Middle frontal gyrus (tissue), 1 donor: Measurements from ENCODE around the gene ANTXR2.
"Not testable (repeated sequence)": the region's sequence is repeated elsewhere in the genome, so short reads cannot be mapped to it uniquely, and the experiment has no call there.

ENCODE experiments used
- DNase-seq: peaks from one replicate; pipeline ENCODE4 v3.0.0-alpha.2; 2015; ENCODE audit warnings: low spot score; ENCODE audit errors: extremely low spot score

ANTXR2 gene

GRCh38 chr4:80026100-80026499 is 46.9 kb downstream of the ANTXR2 start:
- DNase-seq = no peak

GRCh38 chr4:80024335-80024734 is 48.7 kb downstream of the ANTXR2 start:
- no peak for DNase-seq

DNA sequence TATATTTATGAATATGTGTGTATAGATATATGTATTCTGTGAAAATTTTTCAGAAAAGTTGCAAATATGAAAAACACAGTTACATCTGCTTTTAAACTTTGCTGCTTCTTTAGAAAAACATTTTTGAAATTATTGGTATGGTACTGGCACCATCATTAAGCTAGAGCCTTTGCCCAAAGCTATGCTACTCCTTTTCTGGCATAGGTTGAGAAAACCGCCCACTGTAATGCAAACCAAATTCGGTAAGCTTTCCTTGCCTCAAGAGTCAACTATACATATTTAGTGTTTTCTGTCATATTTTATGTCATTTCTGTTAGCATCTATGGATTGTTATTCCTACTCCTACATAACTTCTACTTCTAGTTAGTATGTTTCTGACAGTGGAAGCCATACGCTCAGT is 50.7 kb downstream of the ANTXR2 start:
- DNase-seq = no peak

- no peak for DNase-seq
Measured at GRCh38 chr4:80017125-80017854, 55.7 kb downstream of the ANTXR2 start.

- no peak for DNase-seq
Measured at GRCh38 chr4:80016506-80016905, 56.5 kb downstream of the ANTXR2 start.

DNA sequence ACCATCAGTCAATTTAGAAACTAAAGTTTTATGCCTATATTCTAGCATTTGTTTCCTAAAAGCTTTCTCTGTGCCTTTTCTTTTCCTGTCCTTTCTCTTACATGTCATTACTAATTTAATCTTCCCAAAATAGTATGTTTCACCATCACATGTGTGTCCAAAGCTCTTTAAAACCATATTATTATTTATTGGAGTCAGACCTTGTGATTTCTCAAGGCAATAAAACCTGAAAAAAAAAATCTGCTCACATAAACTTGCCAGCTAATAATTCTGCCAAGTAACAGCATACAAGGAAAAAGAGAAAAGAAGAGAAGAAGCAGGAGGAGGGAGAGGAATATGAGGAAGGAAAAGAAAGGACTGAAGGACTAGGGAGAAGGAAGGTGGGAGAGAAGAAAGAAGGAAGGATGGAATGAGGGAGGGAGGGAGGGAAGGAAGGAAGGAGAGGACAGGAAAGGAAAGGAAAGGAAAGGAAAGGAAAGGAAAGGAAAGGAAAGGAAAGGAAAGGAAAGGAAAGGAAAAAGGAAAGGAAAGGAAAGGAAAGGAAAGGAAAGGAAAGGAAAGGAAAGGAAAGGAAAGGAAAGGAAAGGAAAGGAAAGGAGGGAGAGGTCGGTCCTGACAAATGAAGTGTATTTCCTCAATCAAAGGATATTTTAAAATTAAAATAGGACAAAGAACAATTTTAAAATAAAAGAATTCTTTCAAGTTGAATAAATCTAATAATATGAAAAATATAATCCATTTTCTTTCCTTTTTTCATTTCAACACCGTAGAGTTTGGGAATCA is 57.4 kb downstream of the ANTXR2 start:
- no peak for DNase-seq

DNA sequence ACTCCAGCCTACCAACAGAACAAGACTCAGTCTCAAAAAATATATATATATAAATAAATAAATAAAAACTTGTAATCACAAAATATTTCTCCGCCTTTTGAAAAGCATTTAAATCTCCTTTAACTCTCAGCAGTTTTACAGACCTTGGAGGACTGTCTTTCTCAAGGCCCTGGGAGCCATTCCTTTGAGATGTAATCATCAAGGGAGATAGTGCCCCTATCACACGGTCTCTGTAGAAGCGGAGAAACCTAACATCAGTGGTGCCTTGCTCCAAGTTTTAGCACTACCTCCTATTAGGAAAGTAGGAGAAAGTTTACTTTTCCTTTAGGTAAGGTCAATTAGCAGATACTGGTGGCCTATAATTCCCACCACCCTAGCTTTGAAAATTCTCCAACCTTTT is 58.5 kb downstream of the ANTXR2 start:
- DNase-seq = no peak

DNA sequence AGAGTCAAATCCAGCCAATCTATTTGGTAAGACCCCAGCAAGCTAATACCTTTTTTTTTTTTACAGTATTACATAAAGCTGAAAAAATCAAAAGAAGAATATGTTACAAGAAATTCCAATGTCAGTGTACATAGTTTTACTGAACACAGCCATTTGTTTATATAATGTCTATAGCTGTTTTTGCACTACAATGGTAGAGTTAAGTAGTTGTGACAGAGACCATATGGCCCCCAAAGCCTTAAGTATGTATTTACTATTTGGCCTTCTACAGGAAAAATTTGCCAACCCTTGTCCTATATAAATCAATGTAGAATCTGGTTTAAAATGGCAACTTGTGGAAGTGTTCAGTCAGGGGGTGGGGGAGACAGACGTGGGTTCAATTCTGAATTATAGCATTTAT is 60.7 kb downstream of the ANTXR2 start:
- DNase-seq = no peak

- no peak for DNase-seq
Measured at GRCh38 chr4:80011636-80012236, 61.3 kb downstream of the ANTXR2 start.

DNA sequence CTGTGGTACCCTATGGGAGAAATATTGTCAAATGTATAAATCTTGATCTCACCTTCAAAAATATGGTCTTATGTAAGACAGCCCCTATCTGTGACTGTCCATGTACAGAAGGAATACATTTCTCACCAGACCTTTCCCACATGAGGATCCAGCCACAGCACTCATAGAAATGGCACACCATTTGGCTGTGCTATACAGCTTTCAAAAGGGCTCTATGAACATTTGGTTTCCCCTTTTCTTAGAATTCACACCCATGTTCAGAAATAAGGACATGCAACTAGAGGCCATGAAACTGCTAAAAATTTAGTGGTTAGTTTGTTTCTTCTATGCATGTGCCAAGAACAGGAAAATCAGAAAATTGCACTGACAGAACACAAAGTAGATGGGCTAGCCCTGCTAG is 62.7 kb downstream of the ANTXR2 start:
- no peak for DNase-seq

DNA sequence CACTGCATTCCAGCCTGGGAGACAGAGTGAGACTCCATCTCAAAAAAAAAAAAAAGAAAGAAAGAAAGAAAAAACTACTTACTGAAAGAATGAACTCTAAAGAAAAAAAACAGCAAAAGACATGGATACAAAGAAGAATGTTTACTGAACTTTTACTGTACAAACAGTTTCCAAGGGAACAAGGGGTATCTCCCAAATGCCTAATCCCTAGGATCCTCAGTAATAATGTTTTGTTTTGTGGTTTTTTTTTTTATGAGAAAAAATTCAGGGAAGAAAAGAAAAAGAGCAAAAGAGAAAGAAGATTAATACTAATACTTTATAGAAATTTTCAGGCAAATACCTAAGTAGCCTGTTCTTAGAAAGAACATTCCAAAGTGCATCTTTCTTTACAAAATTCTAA is 63.2 kb downstream of the ANTXR2 start:
- DNase-seq = no peak

- DNase-seq = no peak
Measured at GRCh38 chr4:80008971-80009370, 64.1 kb downstream of the ANTXR2 start.

GRCh38 chr4:80008351-80008750 is 64.7 kb downstream of the ANTXR2 start:
- DNase-seq = no peak

- DNase-seq = no peak
Measured at GRCh38 chr4:80007745-80008149, 65.3 kb downstream of the ANTXR2 start.

DNA sequence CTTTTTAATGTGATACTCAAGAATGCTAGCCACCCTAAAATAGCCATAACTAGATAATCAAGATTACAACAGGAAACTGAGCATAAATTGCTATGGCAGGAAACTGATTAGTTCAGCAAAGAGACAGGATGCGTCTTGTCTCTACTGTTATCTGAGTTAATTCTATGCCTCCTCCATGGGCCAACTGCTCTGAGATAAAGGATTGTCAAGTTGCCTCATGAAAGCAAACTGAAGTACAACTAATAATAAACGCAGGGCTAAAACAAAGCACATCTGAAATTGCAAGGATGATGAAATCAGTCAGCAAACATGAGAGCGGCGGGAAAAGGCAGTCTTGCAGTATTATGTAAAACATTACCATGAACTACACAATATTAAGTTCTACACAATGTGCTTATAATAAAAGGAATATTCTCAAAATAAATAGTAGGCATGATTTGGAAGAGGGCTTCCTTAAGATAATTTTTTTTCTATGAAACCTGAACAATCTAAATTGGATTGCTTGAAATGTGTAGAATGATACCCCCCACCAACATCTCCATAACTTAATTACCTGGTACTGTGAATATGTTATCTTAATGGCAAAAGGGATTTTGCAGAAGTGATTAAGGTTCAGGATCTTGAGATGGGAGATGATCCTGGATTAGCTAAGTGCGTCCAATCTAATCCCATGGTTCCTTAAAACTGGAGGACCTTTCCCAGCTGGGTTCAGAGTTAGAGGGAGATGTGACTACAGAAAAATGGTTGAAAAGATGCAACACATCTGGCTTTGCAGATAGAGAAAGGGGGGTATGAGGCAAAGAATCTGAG is 65.9 kb downstream of the ANTXR2 start:
- DNase-seq = no peak

- DNase-seq = no peak
Measured at GRCh38 chr4:80005863-80006262, 67.2 kb downstream of the ANTXR2 start.

DNA sequence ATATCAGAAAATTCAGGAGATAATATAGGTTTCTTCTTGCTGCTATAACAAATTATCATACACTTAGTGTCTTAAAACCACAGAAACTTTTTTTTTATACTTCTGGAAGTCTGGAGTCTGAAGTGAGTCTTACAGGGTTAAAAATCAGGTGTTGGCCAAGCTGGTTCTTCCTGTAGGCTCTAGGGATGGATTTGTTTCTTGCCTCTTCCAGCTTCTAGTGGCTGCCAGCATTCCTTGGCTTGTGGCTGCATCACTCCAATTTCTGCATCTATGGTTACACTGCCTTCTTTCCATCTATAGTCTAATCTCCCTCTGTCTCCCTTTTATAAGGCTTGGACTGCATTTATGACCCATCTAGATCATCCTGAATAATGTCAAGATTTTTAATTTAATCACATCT is 68.7 kb downstream of the ANTXR2 start:
- DNase-seq = no peak

GRCh38 chr4:80002559-80002958 is 70.5 kb downstream of the ANTXR2 start:
- not testable (repeated sequence) for DNase-seq

DNA sequence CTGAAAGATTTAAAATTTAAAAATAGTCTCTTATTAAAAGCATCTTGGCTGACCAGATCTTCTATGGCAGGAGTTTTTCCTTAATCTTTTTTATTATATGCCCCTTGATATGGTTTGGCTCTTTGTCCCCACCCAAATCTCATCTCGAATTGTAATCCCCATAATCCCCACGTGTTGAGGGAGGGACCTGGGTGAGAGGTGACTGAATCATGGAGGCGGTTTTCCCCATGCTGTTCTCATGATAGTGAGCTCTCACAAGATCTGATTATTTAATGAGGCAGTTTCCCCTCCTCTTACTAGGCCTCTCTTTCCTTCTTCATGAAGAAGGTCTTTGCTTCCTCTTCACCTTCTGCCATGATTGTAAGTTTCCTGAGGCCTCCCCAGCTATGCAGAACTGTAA is 74.0 kb downstream of the ANTXR2 start:
- not testable (repeated sequence) for DNase-seq

- DNase-seq = no peak
Measured at GRCh38 chr4:79998201-79998600, 74.8 kb downstream of the ANTXR2 start.

- no peak for DNase-seq
Measured at GRCh38 chr4:79996851-79997250, 76.2 kb downstream of the ANTXR2 start.

- DNase-seq = no peak
Measured at GRCh38 chr4:79993476-79993875, 79.6 kb downstream of the ANTXR2 start.
